GM21360 (cell line): ENCODE measurements around the gene ARHGAP25.

Experiments used
- ATAC-seq: cut with Tn5 transposase; IDR thresholded peaks from one replicate; pipeline ENCODE4 v1.9.1; 2021; ENCODE audit warnings: mild to moderate bottlenecking, moderate library complexity; ENCODE audit not compliant: unreplicated experiment

ARHGAP25 gene

DNA sequence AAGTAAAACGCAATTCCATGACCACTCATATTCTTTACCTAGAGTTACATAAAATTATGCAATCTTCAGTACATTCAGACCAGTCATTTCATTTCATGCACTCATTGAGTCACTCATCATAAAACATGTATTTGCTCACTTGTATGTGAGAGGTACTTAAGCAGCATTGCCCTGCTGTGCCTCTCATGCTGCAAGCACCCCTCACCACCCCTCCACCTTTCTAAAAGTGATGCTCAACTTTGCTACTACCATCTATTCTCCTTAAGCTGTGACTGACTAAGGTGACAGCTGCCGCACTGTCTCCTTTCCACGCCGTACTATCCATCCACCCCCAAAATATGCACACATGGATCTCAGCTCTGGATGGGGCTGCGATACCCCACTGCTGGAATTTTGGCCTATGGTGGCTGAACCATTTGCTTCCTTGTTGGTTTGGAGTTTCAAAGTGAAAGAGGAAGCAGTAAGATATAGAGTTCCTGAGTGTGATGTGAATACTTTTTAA is 7.2 kb downstream of the ARHGAP25 start:
- no peak for ATAC-seq

GRCh38 chr2:68742626-68743415 is 8.2 kb downstream of the ARHGAP25 start:
- ATAC-seq = no peak

DNA sequence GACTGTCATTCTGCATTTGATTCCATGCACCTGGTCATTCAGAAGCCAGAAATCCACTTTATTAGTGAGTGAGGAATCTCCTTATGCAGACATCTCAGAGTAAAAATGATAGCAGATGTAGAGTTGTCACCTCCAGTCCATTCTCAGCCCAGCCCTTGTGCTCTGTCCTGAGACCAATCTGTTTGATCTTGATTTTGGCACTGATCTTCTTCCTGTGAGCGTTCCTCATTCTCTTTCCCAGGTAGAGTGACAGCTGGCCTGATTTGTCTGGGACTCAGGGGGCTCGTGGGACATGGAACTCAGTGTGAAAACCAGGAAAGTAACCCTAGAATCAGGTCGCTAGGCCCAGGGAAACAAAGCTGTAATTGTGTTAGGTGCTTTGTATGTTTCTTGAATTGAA is 8.9 kb downstream of the ARHGAP25 start:
- no peak for ATAC-seq

- ATAC-seq = no peak
Observed at GRCh38 chr2:68744366-68744912, 9.8 kb downstream of the ARHGAP25 start.

GRCh38 chr2:68745006-68745405 is 10.4 kb downstream of the ARHGAP25 start:
- no peak for ATAC-seq

DNA sequence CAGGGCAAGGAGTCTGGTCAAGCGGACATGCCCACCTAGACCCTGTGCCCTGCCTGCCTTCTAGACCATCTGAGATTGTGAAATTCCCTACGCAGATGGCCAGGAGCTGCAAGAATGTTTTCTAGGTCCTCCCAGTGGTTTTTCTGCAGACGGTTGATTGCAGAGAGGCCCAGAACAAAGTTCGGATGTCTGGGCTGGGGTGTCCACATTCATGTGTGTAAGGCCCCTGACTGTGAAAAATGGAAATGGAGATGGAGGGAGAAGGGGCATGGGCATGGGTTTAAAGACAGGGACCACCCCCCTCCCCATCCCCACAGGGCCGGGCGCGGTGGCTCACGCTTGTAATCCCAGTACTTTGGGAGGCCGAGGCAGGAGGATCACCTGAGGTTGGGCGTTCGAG is 11.8 kb downstream of the ARHGAP25 start:
- ATAC-seq = no peak

GRCh38 chr2:68747413-68747812 is 12.8 kb downstream of the ARHGAP25 start:
- no peak for ATAC-seq

GRCh38 chr2:68747900-68748299 is 13.3 kb downstream of the ARHGAP25 start:
- no peak for ATAC-seq

GRCh38 chr2:68748568-68748967 is 14.0 kb downstream of the ARHGAP25 start:
- ATAC-seq = no peak

DNA sequence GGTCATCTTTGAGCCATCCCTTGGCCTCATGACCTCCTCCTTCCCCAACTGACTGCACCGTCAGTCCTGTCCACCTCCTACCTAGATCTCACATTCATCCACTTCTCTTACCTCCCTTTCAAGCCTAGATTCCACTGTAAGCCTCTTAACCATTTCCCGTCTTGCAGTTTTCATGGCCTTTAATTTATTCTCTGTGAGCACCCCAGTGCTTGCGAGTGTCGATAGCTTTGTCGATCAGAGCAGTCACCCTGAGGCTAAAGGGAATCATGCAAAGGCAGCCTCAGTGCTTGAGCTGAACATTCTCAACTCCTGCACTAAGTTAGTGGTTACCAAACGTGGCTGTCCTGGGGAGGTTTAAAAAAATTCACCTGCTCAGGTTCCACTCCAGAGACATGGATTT is 14.7 kb downstream of the ARHGAP25 start:
- ATAC-seq = no peak

GRCh38 chr2:68750592-68751396 is 16.2 kb downstream of the ARHGAP25 start:
- no peak for ATAC-seq

DNA sequence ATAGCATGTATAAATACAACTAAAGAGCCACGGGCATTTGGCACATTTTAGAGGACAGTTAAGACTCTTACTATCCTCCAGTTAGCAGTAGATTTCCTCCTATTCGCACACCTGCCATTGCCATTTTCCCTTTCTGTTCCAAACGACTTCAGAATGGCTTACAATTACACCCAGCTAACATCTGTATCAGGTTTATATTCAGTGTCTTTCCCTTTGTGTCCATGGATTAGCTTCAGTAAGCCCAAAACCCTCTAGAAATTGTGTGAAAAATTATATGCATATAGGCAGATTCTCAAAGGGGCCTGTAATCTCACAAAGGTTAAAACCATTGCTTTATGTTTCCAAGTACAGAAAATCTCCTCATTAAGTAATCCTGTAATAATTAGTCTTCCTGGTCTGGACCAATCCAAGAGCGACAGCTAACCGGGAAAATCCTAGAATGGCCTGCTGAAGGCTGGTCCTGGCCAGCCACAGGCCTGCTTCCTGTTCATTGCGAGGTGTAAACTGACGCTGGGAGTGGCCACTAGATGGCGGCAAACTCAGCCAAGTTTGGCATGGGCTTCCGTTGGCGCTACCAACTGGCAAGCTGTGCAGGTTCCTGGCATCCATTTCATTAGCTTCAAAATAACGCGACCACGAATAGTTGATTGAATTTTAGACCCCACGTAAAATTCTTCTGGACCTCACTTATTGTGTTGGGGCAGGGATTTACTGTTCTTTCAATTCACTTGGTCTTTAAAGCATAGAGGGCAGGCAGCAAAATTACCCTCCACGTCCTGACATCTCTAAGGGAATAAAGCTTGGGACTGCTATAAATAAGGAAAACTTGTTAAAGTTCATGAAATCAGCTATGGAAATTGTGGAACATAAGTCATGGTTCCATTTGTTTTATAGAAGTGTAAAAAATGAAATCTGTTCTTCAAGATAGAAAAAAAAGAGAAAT is 17.1 kb downstream of the ARHGAP25 start:
- no peak for ATAC-seq

- no peak for ATAC-seq
Observed at GRCh38 chr2:68753318-68753717, 18.7 kb downstream of the ARHGAP25 start.

DNA sequence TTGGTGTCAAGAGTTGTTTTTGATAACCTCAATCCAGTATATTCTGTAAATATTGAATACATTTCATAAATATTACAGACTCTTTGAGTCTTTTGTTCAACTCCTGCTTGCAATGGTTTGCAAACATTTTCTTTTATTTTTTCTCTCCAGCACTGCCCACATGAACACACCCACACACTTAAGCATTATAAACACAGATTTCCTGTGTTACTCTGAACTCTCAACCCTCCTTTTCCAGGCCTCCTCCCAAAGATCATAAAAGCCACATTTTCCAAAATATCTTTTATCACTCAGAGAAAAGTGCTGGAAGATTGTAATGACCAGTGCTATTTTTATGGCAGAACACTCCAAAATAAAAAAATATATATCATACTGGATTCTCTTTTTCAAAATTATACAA is 20.5 kb downstream of the ARHGAP25 start:
- ATAC-seq = no peak

DNA sequence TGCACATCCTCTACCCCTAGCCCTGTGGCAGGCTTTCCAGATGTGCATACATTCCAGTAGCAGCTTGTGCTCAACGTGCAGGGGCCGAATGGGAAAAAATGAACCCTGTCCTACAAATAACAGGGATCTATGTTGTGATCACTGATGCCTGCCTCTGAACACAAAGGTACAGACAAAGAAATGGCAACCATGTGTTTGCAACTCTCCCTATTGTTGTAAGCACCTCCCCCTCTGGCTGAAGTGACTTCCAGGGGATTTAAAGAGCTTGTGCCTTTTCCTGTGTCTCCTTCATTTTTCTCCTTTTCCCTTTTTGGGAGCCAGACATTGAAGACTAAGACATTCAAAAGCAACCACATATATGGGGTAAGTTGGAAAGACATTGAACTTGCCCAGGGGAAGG is 21.6 kb downstream of the ARHGAP25 start:
- no peak for ATAC-seq

DNA sequence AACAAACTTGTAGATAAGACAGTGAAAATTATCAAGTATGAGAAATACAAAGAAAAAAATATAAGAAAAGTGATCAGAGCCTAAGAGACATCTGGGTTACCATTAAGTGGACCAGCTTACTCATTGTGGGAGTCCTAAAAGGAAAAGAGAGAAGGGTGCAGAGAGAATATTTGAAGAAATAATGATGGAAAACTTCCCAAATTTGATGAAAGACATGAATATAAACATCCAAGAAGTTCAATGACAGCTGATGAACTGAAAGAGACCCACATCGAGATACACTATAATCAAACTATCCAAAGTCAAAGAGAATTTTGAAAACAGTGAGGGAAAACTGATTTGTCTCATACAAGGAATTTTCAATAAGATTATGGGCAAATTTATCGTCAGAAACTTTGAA is 22.5 kb downstream of the ARHGAP25 start:
- no peak for ATAC-seq

GRCh38 chr2:68762100-68762499 is 27.5 kb downstream of the ARHGAP25 start:
- no peak for ATAC-seq

DNA sequence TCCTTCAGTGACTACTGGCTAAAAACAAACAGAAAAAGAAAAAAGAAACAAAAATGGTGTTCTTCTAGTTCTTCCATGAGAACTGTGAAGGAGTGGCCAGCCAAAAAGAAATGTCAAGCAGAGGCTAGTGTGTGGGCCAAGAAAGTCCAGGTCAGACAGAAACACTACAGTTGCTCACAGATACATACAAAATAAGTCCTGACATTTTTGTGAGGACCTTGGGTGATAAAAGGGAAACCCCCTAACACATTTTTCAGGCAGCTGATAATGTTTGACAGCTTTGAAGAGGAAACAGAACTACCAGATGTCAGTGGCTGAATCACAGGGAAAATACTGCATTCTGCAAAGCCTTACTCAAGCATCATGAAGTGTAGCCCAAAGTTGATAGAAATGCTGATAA is 28.1 kb downstream of the ARHGAP25 start:
- ATAC-seq = no peak

DNA sequence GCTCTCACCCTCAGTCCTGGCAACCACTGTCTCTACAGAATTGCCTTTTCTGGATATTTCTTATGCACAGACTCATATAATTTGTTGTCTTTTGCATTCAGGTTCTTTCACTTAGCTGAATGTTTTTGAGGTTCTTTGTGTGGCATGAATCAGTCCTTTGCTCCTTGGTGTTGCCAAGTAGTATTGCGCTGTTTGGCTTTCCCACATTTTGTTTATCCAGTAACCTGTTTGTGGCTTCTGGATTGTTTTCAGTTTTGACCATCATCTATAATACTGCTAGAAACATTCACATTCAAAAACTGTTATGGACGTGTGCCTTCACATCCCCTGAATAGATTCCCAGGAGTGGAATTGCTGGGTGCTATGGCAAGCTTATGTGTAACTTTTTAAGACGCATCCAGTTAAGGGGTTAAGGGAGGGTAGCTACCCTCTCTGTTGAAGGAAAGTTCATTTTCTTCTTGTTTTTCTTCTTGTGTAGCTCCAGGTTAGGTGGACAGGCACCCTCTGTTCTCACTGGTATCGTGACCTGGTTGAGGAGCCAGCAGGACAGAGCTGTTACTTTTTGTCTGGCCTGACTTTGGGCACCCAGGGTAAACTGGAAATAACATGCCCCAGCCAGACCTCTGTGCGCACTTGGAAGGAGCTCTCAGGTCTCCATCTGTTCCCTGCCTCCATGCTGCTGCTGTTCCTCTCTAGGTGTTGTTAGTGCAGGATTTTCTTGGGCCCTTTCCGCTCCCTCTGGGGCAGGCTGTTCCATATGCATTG is 29.6 kb downstream of the ARHGAP25 start:
- no peak for ATAC-seq

GRCh38 chr2:68764806-68765311 is 30.2 kb downstream of the ARHGAP25 start:
- ATAC-seq = no peak
